CMK (cell line): ENCODE results near the gene ZC3H7B.

Experiments used
- DNase-seq: peaks from one replicate; pipeline ENCODE4 v3.0.0-alpha.2; 2010; ENCODE audit warnings: low read depth

ZC3H7B gene

DNA sequence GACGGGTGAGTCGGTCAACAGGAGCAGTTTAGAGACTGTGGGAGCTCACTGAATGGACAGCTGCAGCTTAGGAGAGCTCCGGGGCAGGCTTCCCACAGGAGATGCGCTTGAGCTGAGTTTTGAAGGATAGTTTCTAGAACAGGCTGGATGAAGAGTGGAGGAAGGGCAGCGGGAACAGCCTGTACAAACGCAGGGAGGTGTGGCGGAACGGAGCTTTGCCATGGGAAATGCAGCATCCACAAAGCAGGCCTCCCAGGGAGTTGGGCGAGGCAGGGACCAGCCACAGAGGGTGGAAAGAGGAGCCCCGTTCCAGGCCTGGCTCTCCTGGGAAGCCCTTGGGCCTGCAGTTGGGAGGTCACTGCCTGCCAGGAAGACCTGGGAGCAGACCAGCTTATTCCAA, 53.7 kb downstream of the ZC3H7B start:
- DNase-seq, result no peak

DNA sequence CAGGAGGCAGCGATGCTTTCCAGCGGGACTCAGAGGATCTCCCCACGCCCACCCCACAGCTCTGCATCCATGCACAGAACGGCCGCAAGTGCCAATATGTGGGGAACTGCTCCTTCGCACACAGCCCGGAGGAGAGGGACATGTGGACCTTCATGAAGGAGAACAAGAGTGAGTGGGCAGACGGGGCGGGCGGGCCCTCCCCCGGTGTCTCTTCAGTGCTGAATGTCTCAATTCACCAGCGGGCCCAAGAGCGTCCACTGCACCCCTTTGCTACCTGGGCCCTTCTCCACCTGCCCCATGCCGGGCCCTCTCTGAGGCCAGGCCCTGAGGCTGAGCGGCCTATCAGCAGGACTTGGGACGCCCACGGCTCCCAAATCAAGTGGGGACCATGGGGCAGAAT, 54.6 kb downstream of the ZC3H7B start:
- DNase-seq, result no peak

DNA sequence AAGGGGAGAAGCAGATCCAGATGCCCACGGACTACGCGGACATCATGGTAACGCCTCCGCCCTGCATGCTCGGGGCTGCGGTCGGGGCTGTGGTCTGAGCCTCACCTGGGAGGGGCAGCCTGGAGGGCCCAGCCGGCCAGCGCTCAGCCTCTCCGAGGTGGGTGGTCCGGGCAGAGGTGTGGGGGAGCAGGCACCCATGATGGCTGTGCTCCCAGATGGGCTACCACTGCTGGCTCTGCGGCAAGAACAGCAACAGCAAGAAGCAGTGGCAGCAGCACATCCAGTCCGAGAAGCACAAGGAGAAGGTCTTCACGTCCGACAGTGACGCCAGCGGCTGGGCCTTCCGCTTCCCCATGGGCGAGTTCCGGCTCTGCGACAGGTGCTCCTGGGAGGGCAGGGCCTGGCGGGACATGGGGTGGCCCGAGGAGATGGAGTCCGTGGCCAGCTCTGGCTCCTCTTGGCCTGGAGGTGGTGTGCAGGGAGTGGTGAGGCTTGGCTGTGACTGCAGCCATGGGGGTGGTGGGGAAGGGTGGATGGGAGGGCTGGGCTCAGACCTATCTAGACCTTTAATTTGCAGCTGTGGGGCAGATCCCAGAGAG, 55.2 kb downstream of the ZC3H7B start:
- DNase-seq, result no peak

DNA sequence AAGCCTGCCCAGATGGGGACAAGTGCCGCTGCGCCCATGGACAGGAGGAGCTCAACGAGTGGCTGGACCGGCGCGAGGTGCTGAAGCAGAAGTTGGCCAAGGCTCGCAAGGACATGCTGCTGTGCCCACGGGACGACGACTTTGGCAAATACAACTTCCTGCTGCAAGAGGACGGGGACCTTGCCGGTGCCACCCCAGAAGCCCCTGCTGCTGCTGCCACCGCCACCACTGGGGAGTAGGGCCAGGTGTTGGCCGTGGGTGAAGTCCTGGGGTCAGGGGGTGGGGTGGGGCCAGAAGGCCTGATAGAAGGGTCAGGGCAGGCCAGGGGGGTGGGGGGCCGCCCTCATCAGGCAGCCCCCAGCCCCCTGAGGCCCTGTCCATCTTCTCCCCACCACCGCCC, 55.9 kb downstream of the ZC3H7B start:
- no peak for DNase-seq

DNA sequence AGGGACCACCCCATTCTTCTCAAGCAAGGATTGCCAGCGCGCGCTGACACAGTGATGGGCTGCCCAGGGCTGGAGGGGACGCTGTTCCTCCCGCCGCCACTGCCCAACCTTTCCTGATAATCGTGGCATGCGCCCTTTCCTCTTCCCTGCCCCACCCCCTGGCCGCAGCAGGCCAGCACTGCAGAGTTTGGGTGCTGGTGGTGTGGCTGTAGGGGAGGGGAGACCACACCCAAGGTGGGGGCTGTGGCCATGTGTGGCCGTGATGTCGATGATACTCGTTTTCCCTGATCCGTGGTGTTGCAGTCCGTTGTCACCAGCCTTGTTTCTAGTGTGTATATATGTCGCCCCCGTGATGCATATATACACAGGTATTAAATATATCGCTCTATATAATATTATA, 57.6 kb downstream of the ZC3H7B start:
- DNase-seq, result no peak

DNA sequence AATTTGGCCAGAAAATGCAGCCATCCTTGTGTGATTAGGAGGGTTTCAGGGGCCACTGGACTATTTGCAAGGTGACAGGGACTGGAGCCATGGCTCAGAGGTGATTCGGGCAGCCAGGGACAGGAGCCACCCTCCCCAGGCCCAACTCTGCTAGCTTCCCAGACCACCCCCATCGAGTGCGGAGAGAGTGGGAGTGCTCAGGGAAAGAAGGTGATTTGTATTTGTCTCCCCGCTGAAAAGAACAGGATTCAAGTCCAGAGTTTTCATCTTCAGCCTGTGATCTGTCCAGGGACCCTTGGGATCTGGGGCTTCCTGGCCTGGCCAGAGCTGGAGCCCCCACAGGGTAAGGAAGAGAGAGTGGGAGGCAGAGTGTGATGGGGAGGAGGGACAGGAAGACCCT, 58.1 kb downstream of the ZC3H7B start:
- no peak for DNase-seq

DNA sequence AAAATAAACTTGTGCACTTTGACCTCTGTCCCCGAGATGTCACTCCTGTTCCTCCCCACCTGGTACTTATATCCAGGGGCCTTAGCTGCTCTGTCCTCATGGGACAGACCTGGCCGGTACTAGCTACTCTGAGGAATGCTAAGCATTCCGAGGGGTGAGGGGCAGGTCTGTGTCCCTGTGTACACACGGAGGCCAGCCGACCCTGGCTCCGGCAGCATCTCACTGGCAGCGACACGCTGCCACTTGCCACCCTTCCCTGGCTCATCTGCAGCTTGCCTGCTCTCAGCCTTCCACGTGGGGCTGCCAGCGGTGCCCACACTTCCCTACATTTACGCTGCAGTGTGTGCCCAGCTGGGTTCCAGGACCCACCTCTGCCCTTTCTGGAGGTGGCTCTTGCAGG, 58.8 kb downstream of the ZC3H7B start:
- no peak for DNase-seq

DNA sequence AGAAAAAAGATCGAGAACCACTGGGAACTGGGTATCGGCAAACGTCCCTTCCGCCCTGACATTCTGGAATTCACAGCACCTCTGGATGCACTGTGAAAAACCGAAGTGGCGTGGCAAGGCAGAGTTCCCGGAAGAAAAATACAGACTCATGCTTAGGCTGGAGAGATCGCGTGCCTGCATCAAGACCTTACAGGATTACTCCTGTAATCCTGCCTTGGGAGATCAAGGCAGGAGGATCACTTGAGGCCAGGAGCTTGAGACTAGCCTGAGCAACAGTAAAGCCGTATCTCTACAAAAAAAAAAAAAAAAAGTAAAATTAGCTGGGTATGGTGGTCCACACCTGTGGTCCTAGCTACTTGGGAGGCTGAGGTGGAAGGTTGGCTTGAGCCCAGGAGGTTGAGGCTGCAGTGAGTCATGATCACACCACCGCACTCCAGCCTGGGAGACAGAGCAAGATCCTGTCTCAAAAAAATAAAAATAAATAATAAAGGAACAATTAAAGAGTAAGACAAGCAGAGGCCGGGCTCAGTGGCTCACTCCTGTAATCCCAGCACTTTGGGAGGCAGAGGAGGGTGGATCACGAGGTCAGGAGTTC, 60.5 kb downstream of the ZC3H7B start:
- no peak for DNase-seq

DNA sequence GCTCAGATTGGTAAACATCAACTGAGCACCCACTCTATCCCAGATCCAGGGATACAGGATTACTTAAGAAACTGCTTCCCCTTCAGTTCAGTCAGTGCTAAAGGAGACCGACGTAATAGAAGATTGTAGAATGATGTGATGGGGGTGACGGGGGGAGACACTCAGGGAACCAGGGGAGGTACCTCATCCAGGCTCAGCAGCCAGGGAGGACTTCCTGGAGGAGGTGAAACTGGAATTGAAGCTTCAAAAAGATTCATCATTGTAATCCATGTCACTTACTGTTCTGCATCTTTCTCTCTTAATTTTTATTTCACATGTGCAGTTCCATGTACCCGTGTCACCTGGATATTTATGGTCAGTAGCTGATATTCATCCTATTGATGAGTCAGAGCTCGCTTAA, 61.3 kb downstream of the ZC3H7B start:
- no peak for DNase-seq

DNA sequence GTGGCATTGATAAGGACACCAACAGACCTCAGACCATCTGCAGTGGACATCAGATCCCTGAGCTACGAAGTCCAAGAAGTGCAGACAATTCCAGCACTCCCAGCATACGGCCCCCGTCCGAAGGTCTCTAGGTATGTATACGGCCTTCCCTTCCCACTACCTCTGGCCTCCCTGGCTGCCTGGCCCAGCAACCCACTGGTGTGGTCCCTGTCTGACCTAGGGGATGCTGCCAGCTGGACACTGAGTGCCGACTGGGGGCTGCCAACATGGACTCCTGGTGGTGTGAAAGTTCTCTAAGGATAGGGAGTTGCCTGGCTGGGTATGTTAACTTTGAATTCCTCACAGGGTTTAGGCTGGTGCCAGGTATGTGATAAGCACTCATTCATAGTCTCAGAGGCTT, 62.9 kb downstream of the ZC3H7B start:
- DNase-seq, result no peak

DNA sequence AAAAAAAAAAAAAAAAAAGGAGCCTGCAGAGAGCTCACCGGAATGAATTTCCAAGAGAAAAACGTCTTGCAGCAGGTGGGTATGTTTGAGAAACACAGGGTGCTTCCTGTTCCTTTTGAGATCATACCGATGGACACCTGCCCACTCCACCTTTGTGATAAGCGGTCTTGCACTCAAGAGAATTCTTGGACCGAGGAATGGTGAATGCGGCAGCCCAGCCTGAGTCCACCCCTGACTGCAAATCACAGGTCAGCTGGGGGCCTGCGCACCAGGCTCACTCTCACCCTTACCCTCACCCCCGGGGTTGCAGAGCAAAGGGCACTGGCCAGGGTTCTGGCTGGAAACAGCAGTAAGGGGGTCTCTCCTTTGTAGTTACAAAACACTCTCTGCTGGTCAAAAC, 63.6 kb downstream of the ZC3H7B start:
- no peak for DNase-seq

DNA sequence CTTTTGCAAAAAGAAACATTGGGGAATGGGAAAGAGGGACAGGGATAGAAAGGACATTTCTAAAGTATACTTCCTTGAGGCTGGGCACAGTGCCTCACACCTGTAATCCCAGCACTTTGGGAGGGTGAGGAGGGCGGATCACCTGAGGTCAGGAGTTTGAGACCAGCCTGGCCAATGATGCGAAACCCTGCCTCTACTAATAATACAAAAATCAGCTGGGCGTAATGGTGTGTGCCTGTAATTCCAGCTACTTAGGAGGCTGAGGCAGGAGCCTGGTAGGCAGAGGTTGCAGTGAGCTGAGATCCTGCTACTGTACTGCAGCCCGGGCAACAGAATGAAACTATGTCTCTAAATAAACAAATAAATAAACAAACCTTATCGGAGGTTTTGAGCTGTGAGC, 64.1 kb downstream of the ZC3H7B start:
- DNase-seq, result no peak

DNA sequence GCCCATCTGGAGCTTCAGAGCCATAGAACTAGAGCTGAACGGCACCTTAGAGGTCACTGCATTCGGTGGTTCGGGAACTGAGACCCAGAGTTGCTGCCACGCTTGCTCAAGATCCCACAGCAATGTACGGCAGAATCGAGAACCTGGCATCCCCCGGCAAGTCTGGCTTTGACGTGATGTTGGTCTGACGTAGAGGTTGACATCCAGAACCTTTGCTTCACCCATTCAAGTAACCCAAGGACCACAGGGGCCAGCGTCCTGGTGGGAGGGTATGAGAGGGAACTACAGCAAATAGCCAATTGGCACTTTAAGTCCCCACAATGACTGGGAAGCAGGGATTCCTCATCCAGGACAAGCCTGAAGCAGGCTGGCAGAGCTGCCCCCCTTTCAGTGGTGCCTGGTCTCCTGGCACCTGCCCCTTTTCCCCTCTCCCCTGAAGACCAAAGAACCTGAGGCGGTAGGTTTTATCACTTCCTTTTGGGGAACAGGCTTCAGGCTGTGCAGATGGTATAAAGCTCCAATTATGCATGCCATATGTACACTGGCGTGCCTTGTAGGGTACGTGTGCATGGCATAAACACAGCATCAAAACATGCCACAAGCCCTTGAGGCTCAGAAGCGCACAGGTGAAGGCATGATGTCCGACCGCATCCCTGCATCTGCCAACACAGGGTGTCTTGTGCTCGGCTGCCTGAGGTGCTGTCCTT, 65.2 kb downstream of the ZC3H7B start:
- DNase-seq, result no peak

DNA sequence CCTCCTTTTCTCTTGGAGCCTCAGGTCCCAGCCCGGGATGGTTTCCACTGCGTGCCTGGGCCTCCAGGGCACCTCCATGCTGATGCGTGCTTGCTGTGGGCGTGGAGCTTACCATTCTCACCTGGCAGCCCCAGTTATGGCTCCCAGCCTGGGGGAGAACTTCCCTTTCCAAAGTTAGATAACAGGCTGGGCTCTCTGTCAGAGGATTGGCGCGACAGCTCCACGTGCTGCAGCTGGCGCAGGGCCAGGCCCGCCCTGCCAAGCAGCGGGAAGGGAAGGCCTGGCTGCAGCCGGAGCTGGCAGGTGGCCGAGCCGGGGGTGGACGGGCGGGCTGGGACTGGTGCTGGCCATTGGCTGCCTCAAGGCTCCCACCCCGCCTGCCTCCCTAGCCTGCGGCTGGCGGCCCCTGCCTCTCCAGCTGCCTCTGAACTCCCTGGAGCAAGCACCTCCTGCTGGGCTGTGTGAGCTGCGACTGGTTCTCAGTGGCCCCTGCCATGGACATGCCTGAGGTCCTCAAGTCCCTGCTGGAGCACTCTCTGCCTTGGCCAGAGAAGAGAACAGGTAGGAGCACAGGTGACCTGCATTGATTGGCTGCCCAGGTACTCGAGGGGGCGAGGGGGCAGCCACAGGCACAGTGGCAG, 65.8 kb downstream of the ZC3H7B start:
- DNase-seq, result peak; percentile 83

DNA sequence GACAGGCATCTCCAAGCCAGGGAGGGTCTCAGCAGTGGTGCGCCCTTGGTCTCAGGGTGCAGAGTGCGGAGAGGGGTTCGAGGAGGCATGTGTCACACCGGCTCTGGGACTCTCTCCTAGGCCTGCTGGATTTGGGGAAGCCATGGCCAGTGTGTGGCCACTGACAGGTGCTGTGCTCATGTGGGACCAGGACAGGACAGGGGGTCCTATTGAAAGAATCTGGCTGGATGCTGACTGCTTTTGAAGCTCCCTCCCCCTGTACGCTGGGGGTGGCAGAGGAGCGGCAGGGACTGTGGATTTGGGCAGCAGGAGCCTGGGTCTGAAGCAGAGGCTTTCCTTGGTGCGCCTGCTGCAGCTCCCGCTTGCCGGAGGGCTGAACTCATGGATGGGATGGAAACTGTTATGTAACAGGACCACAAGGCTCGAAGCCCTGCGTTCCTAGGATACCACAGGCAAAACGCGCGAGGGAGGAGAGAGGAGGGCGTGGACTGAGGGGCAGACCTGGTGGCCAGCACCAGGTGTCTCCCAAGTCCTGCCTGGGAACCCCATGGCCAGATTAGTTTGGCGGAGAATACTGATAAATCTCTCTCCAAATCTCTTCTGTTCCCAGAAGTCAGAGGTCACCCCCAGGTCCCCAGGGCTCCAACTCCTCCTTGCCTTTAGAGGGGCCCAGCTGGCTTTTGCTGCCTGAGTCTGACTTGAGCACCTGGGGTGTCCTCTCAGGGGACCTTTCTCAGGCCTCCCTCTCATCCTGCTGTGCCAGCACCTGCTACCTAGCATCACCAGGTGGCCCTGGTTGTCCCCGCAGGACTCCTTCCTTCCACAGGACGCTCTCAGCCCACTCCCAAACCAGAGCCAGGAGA, 66.6 kb downstream of the ZC3H7B start:
- no peak for DNase-seq

DNA sequence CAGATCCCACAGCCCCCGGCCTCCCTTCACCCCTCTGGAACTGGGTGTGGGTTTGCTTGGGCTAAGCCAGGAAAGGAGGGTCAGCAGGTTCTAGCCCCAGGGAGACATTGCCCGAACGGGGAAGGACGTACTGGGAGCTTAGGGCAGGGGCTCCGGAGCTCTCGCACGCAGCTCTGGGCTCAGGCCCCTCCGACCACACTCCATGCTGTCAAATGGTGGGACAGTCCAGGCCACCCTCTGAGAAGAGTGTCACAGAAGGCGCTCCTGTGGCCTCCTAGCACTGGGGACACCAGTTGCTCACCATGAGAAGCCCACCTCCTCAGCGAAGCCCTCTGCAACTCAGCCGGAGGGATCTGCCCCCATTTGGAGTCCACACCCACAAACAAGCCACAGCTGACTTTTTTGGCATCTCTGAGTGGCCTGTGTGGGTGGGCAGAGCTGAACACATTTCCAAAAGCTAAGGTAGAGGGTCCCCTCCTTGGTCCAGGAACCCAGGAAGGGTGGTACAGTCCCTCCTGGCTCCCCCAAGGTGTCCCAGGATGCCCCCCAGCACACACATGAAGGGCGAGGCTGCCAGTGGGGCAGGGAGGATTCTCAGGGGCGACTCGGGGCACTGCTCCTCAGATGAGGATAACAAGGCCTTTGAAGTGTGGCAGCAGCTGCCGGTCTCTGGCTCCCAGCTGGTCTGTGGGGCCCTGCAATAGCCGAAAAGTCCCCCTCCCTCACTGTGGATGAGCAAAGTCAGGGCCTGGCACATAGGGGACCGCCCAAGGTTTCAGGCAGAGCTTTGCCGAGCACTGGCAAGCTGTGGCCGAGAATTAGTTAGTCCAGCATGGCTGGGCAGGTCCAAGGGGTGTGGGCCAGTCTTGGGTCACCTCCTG, 67.5 kb downstream of the ZC3H7B start:
- DNase-seq, result no peak

DNA sequence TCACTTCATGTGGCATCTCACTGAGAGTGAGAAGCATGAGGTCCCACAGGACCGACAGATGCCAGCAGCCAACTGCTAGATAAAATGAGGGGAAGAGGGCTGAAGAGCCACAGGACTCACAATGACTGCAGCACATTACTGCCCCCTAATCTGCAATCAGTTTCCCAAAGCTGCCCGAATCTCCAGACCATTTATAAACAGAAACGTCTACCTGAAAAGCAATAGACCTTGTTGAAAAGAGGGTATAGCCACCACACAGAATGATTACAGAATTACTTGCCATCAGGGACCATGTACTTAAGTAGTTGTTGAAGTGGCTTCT, 68.1 kb downstream of the ZC3H7B start:
- DNase-seq, result no peak

DNA sequence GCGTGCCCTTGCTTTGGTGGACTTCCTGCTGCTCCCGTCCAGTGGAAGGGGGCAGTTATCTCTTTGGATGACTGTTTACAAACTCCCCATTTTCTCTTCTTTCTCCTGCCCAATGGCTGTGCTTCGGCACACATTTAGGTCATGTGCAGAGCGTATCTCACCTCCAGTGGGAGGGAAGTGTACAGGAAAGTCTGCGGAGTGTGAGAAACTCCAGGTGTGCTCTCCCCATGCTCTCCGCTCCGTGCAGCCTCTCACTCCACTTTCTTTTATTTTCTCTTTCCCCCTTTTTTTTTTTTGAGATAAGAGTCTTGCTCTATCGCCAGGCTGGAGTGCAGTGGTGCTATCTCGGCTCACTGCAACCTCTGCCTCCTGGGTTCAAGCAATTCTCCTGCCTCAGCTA, 68.5 kb downstream of the ZC3H7B start:
- DNase-seq, result no peak

DNA sequence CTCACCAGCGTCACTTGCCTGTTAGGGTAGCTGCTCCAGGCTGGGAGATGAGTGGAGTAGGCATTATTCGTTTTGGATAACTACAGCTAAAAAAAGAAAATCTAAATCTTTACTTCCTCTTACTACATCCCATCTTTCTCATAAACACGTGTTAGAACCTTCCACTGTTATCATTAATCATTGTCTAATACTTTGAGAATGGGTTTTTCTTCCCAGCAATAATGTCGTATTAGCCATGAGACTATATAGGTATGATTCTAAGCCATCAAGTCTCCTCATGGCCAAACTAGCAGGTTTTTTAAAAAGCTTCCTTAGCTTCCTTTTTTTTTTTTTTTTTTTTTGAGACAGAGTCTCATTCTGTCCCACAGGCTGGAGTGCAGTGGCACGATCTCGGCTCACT, 76.5 kb downstream of the ZC3H7B start:
- no peak for DNase-seq

DNA sequence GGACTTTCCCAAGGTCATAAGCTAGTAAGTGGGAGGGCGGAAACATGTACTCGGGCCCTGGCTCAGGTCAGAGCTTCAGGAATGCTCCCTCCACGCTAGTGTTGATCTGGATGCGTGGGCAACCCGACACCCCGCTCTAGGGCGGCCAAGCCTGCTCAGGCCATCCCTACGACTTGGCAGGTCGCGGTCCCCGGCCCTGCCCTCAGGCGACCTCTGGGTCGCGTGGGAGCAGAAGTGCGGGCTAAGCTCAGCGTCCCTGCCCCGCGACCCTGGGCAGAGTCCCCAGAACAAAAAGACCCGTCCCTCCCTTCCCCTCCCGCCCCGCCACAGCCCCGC, 79.6 kb downstream of the ZC3H7B start:
- DNase-seq, result no peak

DNA sequence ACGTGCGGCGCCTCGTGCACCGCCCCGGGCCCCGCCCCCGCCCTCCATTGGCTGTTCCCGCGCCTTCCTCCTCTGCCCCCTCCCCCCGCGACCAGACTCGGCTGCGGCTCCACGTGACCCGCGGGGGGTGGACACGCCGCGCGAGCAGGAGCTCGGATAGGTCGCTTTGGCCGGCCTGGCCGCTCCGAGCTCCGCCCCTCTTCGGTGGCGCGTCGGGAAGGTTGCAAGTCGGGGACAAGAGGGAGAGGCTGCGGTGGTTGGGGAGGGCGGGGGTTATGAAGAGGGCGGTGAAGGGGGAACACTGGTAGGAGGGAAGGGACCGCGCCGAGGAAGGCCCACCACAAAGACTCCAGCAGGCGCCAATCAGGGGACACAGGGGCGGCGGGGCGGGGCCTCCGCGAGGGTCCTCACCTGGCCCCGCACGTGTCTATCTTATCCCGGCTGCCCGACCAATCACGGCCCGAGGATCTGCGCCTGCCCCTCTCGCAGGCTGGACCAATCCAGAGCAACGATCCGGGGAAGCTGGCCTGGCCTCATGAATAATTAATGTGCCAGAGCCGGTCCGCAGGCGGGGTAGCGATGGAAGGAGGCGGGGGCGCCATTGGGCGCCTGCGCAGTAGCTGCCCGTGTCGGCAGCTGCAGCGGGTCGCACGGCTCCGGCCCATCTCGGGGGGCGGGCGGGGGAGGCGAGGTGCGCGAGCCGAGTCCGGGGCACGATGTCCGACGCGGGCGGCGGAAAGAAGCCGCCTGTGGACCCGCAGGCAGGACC, 80.2 kb downstream of the ZC3H7B start, which contains the start of gene TEF:
Gene TEF (plus strand): TSS at position 614 of the 769 bp plus-strand sequence. CDS start 103 bp downstream, at position 717.
- DNase-seq, result peak; percentile 96
